H1 (cell line): Measurements from ENCODE around the gene TRAP1. TPM values are rescaled to one million over a fixed set of nuclear protein-coding genes. Genes with fewer than 3 reads are reported as not detected.

Experiments used
- CBX5 ChIP-seq: fragments of 300-800, 300-1000 bp; sonication (generic); IDR thresholded peaks from 2 replicates; pipeline ENCODE4 v1.7.1; 2016; ENCODE audit warnings: antibody characterized with exemption, low read length, low read depth
- CTBP2 ChIP-seq: IDR thresholded peaks from 2 replicates; pipeline ENCODE4 v1.7.0; 2011; ENCODE audit warnings: borderline replicate concordance, mild to moderate bottlenecking, moderate library complexity, mixed read lengths, low read length; ENCODE audit not compliant: insufficient read depth, insufficient read length
- CTCF ChIP-seq, 3 experiments: IDR thresholded peaks; 1 replicate in 2 of 3; 2 replicates in 1 of 3; pipeline versions ENCODE4 v1.5.1 to v1.6.1; 2011; ENCODE audit warnings: low read length in 3 of 3, mild to moderate bottlenecking in 3 of 3, inconsistent platforms in 2 of 3, low read depth in 1 of 3, moderate library complexity in 1 of 3; ENCODE audit not compliant: insufficient read depth in 1 of 3; ENCODE audit errors: control extremely low read depth in 1 of 3
- NRF1 ChIP-seq: IDR thresholded peaks from 2 replicates; pipeline ENCODE4 v1.6.1; 2011; ENCODE audit warnings: mild to moderate bottlenecking, low read depth, low read length, improper control_type of control experiment
- RFX5 ChIP-seq: IDR thresholded peaks from 2 replicates; pipeline ENCODE4 v1.6.1; 2011; ENCODE audit warnings: low read depth, low read length, improper control_type of control experiment, borderline replicate concordance
- SP1 ChIP-seq: IDR thresholded peaks from 2 replicates; pipeline ENCODE4 v1.6.1; 2011; ENCODE audit warnings: low read depth, low read length
- SP2 ChIP-seq: IDR thresholded peaks from 2 replicates; pipeline ENCODE4 v1.6.1; 2012; ENCODE audit warnings: mild to moderate bottlenecking, low read length, inconsistent platforms
- TBP ChIP-seq: IDR thresholded peaks from 2 replicates; pipeline ENCODE4 v1.6.1; 2011; ENCODE audit warnings: low read depth, low read length, improper control_type of control experiment
- TEAD4 ChIP-seq: IDR thresholded peaks from 2 replicates; pipeline ENCODE4 v1.6.1; 2012; ENCODE audit warnings: low read depth, low read length, inconsistent platforms, mixed read lengths
- polyA plus RNA-seq, 7 experiments: library from polyadenylated mRNA; depleted of rRNA in 3 of 7; stranded (reverse) in 5 of 7; unstranded in 2 of 7; fragments of >200 nt in 5 of 7; fragments of 200-250 nt in 2 of 7; gene quantifications; 1 replicate in 5 of 7; 2 replicates in 1 of 7; 4 replicates in 1 of 7; pipeline versions ENCODE4 v1.2.1 to v1.2.3, GENCODE V29; 2011 to 2013; ENCODE audit warnings: missing spikeins in 2 of 7, mixed read lengths in 2 of 7
- total RNA-seq: library from RNA; stranded (reverse); fragmentation: NEBNext Ultra II Directional; extraction: Animal tissue kit (Norgen Biotek cat#: 25700); gene quantifications from 2 replicates; pipeline ENCODE4 v1.2.1, GENCODE V29; 2021

Gene TRAP1
- total and polyA plus RNA-seq, 2 of the 8 experiments (the other 6 are each of a cell fraction or from before 2014, with no cell fraction given), result 215 to 283 TPM

DNA sequence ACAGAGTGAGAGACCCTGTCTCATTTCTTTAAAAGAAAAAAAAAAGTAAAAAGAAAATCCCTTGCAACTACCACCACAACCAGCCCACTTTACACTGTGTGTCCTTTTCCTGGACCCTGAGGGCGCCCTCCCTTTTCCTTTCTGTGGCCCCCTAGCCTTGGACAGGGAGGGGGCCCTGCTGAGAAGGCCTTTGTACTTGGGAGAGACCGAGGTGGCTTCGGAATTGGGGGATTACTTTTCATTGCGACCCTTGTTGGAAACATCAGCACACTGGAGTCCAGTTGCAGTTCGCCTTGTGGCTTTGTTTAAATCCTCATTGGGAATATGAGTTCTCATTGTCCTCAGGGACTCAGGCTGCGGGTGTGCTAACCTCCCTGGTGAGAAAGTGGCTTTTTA lies 72.2 kb downstream of the TRAP1 start (continued):
- TF ChIP-seq CTCF (IDR thresholded peaks at IDR 0.05; ENCODE audit: control extremely low read depth in 1 of 3, insufficient read depth in 1 of 3, low read depth in 1 of 3, low read length in 3 of 3) (no peak), SP1 (no peak), RFX5 (no peak), CTBP2 (no peak), TBP (no peak), SP2 (no peak), TEAD4 (no peak), NRF1 (no peak), CBX5 (no peak)
